ENCODE measurements around the gene TMBIM6. TPM values are rescaled to one million over a fixed set of nuclear protein-coding genes. Genes with fewer than 3 reads are reported as not detected.

Gene TMBIM6
- total RNA-seq, 4 donors from 2014 or later: 292 to 468 (median 377) TPM

DNA sequence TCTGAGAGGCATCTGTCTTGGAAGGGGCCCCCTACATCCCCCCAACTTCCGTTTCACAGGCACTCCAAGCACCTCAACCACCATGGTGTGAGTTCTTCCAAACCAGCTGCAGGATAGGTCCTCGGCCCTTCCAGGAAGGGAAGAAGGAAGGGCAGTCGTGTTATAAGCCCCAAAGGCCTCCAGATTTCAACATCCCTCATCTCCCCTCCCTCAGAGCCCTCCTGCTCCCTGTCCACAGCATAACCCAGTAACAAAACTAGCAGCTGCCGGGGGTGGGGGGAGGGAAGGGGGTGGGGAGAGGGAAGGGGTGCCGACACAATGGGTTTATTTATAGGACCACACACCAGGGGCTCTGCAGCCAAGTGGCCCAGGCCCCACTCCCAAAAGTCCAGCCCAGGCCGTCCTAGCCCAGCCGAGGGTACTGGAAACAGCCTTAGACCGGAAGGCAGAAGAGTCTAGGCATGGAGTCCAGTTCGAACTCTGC lies 68.6 kb downstream of the TMBIM6 start:
- 70% methylated on average over 6 of the region's 9 CpGs for WGBS
- Histone ChIP-seq H3K4me1 (peaks cover 21% of the 10 kb centered on the region), H3K9me3 (no peaks in the 10 kb centered on the region), H3K36me3 (peaks cover 7% of the 10 kb centered on the region), H3K27me3 (no peaks in the 10 kb centered on the region), H3K27ac (peak overlapping the region; percentile 79), H3K4me3 (no peak overlapping the region)
- DNase-seq (ENCODE audit: low spot score in 2 of 2): peak in 1 of 2 donors; percentile 33
- no peak for TF ChIP-seq EP300 (IDR thresholded peaks at IDR 0.05)
- no peak for TF ChIP-seq POLR2A (IDR thresholded peaks at IDR 0.05)
- TF ChIP-seq POLR2AphosphoS5 (IDR thresholded peaks at IDR 0.05): no peak
- TF ChIP-seq, protein P1, sequence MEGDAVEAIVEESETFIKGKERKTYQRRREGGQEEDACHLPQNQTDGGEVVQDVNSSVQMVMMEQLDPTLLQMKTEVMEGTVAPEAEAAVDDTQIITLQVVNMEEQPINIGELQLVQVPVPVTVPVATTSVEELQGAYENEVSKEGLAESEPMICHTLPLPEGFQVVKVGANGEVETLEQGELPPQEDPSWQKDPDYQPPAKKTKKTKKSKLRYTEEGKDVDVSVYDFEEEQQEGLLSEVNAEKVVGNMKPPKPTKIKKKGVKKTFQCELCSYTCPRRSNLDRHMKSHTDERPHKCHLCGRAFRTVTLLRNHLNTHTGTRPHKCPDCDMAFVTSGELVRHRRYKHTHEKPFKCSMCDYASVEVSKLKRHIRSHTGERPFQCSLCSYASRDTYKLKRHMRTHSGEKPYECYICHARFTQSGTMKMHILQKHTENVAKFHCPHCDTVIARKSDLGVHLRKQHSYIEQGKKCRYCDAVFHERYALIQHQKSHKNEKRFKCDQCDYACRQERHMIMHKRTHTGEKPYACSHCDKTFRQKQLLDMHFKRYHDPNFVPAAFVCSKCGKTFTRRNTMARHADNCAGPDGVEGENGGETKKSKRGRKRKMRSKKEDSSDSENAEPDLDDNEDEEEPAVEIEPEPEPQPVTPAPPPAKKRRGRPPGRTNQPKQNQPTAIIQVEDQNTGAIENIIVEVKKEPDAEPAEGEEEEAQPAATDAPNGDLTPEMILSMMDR (IDR thresholded peaks at IDR 0.05): no peak

GRCh38 chr12:49811136-49811535 lies 69.8 kb downstream of the TMBIM6 start:
- H3K4me3 ChIP-seq: no peak overlapping the region
- H3K27ac ChIP-seq: no peak overlapping the region
- H3K36me3 ChIP-seq: peaks cover 5% of the 10 kb centered on the region
- DNase-seq (ENCODE audit: low spot score in 2 of 2): peak in 1 of 2 donors; percentile 17
- TF ChIP-seq, protein P1 (IDR thresholded peaks at IDR 0.05): no peak
- no peak for TF ChIP-seq POLR2A (IDR thresholded peaks at IDR 0.05)
- TF ChIP-seq POLR2AphosphoS5 (IDR thresholded peaks at IDR 0.05): no peak
- TF ChIP-seq EP300 (IDR thresholded peaks at IDR 0.05): no peak
- H3K9me3 ChIP-seq: no peaks in the 10 kb centered on the region
- H3K27me3 ChIP-seq: no peaks in the 10 kb centered on the region
- peaks cover 21% of the 10 kb centered on the region for H3K4me1 ChIP-seq
- WGBS: 62% methylated on average over 5 of the region's 5 CpGs

DNA sequence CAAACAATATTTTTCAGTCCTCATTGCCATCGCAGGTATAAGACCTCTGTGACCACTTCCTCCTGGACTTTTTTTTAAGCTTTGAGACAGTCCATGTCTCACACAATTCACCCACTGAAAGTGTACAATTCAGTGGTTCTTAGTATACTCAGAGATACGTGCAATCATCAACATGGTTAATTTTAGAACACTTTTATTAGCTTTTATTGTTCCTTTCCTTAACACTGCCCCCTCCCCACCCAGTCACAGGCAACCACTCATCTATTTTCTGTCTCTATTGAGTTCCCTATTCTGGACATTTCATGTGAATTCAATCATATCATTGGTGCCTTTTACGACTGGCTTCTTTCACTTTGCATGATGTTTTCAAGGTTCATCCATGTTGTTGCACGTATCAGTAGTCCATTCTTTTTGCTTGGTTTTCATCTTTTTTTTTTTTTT lies 70.6 kb downstream of the TMBIM6 start:
- no peak overlapping the region for H3K27ac ChIP-seq
- H3K9me3 ChIP-seq: no peaks in the 10 kb centered on the region
- no peak overlapping the region for H3K4me3 ChIP-seq
- TF ChIP-seq EP300 (IDR thresholded peaks at IDR 0.05) (no peak), POLR2AphosphoS5 (IDR thresholded peaks at IDR 0.05) (no peak)
- TF ChIP-seq, protein P1 (IDR thresholded peaks at IDR 0.05): no peak
- H3K27me3 ChIP-seq: no peaks in the 10 kb centered on the region
- DNase-seq (ENCODE audit: low spot score in 2 of 2): no peak
- H3K36me3 ChIP-seq: peaks cover 5% of the 10 kb centered on the region
- 83% methylated on average over 4 of the region's 4 CpGs for WGBS
- H3K4me1 ChIP-seq: peaks cover 21% of the 10 kb centered on the region

DNA sequence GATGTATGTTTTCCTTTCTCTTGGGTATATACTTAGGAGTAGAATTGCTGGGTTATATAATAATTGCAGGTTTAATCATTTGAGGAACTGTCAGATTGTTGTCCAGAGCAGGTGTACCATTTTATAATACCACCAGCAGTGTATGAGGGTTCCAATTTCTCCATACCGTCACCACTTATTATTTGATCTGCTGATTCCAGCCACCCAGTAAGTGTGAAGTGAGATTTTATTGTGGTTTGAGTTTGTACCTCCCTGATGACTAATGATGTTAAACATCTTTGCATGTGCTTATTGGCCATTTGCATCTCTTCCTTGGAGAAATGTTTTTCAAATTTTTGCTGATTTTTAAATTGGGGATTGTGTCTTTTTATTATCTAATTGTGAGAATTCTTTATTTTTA lies 71.8 kb downstream of the TMBIM6 start:
- H3K9me3 ChIP-seq: no peaks in the 10 kb centered on the region
- no peak overlapping the region for H3K27ac ChIP-seq
- H3K27me3 ChIP-seq: no peaks in the 10 kb centered on the region
- H3K36me3 ChIP-seq: peaks cover 5% of the 10 kb centered on the region
- no peak overlapping the region for H3K4me3 ChIP-seq
- 92% methylated on average over 1 of the region's 1 CpG for WGBS
- no peak for TF ChIP-seq POLR2AphosphoS5 (IDR thresholded peaks at IDR 0.05)
- TF ChIP-seq POLR2A (IDR thresholded peaks at IDR 0.05): no peak
- TF ChIP-seq, protein P1 (IDR thresholded peaks at IDR 0.05): no peak
- TF ChIP-seq EP300 (IDR thresholded peaks at IDR 0.05): no peak
- no peak for DNase-seq (ENCODE audit: low spot score in 2 of 2)
- peaks cover 21% of the 10 kb centered on the region for H3K4me1 ChIP-seq

Other genes with a start within 250 kb of the TMBIM6 start
- gene KCNH3, start 202.5 kb upstream of the TMBIM6 start, total RNA-seq: 1 to 10 TPM in 1 of 4 donors, under 1 TPM in 3; 0.15 to 1.0 (median 0.43) TPM
- 10 to 100 TPM; 42.4 to 73.6 (median 61.1) TPM for gene MCRS1, start 173.4 kb upstream of the TMBIM6 start, total RNA-seq
- 1 to 10 TPM in 2 of 4 donors, under 1 TPM in 1, not detected in 1; 0.44 to 1.9 (median 1.1) TPM for gene FAM186B, start 135.9 kb upstream of the TMBIM6 start, total RNA-seq
- 10 to 100 TPM; 10.1 to 38.9 (median 15.4) TPM for gene PRPF40B, start 118.0 kb upstream of the TMBIM6 start, total RNA-seq
- gene FMNL3, start 34.2 kb upstream of the TMBIM6 start, total RNA-seq: 1 to 10 TPM; 3.2 to 8.4 (median 6.7) TPM
- gene NCKAP5L, start 86.9 kb downstream of the TMBIM6 start, total RNA-seq: 10 to 100 TPM in 1 of 4 donors, 1 to 10 TPM in 3; 8.2 to 12.2 (median 8.8) TPM
- 1 to 10 TPM; 3.7 to 5.9 (median 4.5) TPM for gene BCDIN3D, start 101.5 kb downstream of the TMBIM6 start, total RNA-seq
- under 1 TPM in 3 of 4 donors, not detected in 1; 0.38 to 0.65 (median 0.56) TPM for gene FAIM2, start 162.3 kb downstream of the TMBIM6 start, total RNA-seq
- gene AQP2, start 209.2 kb downstream of the TMBIM6 start, total RNA-seq: under 1 TPM in 1 of 4 donors, not detected in 3; 0.15 TPM
- gene AQP5, start 220.3 kb downstream of the TMBIM6 start, total RNA-seq: 100 to 1,000 TPM; 128 to 258 (median 196) TPM
- gene AQP6, start 231.4 kb downstream of the TMBIM6 start, total RNA-seq: not detected